GM12864 (cell line): Measurements from ENCODE around the gene TSPAN14.

Experiments
- DNase-seq: peaks from one replicate; pipeline ENCODE4 v3.0.0-alpha.2; 2011; ENCODE audit warnings: low read depth
- H3K4me3 ChIP-seq: 2 replicates; pipeline ENCODE4 v1.5.1; 2011; ENCODE audit warnings: mild to moderate bottlenecking, low read depth, low read length, control low read depth
- TF ChIP-seq, protein P1 (sequence below): IDR thresholded peaks from 2 replicates; pipeline ENCODE4 v1.5.1; 2011; ENCODE audit warnings: low read depth, mild to moderate bottlenecking, moderate library complexity, low read length, control low read depth, inconsistent platforms; ENCODE audit errors: missing control alignments

The TSPAN14 gene

DNA sequence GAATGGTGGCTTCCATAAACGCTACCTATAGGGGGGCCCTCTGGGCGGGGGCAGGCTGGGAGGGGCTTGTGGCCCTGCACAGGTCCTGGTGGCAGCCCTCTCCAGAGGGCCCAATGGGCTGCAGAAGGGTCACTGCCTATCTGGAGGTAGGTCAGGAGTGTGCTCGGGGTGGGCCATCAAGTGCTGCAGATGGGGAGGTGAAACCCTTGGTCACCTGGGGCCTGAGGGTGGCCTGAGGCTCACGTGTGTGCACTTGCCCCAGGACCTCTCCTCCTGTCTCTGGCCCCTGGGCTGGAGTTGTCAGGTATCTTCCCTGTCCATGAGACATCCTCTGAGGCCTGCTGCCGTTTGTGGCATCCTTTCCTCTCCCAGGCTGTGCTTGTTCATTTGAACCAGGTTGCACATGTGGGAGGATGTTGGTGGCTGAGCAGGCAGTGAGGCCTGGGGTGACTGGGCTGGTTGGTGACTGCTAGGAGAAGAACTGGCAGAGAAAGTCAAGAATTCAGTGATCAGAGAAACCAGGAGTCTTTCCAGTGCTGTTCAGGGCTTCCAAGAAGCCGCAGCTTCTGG lies 62.5 kb downstream of the TSPAN14 start:
- H3K4me3 ChIP-seq: no peak overlapping the region
- TF ChIP-seq, protein P1, sequence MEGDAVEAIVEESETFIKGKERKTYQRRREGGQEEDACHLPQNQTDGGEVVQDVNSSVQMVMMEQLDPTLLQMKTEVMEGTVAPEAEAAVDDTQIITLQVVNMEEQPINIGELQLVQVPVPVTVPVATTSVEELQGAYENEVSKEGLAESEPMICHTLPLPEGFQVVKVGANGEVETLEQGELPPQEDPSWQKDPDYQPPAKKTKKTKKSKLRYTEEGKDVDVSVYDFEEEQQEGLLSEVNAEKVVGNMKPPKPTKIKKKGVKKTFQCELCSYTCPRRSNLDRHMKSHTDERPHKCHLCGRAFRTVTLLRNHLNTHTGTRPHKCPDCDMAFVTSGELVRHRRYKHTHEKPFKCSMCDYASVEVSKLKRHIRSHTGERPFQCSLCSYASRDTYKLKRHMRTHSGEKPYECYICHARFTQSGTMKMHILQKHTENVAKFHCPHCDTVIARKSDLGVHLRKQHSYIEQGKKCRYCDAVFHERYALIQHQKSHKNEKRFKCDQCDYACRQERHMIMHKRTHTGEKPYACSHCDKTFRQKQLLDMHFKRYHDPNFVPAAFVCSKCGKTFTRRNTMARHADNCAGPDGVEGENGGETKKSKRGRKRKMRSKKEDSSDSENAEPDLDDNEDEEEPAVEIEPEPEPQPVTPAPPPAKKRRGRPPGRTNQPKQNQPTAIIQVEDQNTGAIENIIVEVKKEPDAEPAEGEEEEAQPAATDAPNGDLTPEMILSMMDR: no peak
- DNase-seq: no peak

DNA sequence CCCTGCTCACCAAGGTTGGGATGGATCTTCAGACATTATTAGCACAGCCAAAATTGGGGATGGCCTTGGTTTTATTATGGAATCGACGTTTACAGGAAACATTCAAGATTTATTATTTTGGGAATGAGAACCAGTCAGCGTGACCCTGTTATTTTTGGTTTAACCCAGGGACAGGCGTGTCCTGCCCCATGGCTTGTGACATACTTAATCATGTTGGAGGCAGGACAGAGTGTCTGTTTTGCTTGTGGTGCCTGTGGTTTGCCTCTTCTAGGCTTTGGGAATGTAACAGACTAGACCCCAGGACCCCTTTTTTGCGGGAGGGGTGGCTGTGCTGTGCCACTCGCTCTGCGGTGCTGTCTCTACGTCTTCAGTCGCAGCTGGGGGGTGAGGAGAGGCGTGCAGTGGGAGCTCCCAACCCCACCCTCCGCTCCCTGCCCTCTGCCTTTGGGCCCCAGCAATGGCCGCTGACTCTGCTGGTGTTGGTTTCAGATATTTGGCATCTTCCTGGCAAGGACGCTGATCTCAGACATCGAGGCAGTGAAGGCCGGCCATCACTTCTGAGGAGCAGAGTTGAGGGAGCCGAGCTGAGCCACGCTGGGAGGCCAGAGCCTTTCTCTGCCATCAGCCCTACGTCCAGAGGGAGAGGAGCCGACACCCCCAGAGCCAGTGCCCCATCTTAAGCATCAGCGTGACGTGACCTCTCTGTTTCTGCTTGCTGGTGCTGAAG lies 63.5 kb downstream of the TSPAN14 start:
- no peak overlapping the region for H3K4me3 ChIP-seq
- TF ChIP-seq, protein P1: no peak
- no peak for DNase-seq

DNA sequence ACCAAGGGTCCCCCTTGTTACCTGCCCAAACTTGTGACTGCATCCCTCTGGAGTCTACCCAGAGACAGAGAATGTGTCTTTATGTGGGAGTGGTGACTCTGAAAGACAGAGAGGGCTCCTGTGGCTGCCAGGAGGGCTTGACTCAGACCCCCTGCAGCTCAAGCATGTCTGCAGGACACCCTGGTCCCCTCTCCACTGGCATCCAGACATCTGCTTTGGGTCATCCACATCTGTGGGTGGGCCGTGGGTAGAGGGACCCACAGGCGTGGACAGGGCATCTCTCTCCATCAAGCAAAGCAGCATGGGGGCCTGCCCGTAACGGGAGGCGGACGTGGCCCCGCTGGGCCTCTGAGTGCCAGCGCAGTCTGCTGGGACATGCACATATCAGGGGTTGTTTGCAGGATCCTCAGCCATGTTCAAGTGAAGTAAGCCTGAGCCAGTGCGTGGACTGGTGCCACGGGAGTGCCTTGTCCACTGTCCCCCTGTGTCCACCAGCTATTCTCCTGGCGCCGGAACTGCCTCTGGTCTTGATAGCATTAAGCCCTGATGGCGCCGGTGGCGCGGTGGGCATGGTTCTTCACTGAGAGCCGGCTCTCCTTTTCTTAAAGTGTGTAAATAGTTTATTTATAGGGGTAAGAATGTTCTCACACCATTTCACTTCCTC lies 64.2 kb downstream of the TSPAN14 start:
- DNase-seq: no peak
- no peak overlapping the region for H3K4me3 ChIP-seq
- TF ChIP-seq, protein P1: no peak

DNA sequence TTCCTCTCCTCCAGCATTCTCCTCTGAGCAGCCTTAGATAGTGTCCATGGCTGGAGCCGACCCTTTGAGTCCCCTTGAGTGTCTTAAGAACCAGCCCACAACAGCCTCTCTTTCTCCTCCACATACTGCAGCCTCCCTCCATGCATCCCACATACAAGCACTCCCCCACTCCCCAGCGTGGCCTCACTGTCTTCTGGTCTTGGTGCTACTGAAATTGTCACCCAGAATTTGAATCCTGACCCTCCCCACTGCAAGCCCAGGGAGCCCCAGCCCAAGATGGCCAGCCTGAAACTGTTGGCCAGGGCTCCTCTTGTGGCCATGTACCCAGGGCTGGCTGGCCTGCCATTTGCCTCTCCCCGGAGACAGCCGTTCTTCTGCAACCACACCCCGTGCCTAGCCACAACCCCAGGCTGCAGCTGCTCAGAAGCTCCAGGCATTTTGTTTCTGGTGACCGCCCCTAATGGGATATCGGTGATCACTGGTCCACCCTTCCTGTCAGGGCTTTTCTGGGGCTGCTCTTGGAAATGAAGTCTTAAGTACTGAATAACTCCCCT lies 64.8 kb downstream of the TSPAN14 start:
- TF ChIP-seq, protein P1: no peak
- DNase-seq: no peak
- H3K4me3 ChIP-seq: no peak overlapping the region

DNA sequence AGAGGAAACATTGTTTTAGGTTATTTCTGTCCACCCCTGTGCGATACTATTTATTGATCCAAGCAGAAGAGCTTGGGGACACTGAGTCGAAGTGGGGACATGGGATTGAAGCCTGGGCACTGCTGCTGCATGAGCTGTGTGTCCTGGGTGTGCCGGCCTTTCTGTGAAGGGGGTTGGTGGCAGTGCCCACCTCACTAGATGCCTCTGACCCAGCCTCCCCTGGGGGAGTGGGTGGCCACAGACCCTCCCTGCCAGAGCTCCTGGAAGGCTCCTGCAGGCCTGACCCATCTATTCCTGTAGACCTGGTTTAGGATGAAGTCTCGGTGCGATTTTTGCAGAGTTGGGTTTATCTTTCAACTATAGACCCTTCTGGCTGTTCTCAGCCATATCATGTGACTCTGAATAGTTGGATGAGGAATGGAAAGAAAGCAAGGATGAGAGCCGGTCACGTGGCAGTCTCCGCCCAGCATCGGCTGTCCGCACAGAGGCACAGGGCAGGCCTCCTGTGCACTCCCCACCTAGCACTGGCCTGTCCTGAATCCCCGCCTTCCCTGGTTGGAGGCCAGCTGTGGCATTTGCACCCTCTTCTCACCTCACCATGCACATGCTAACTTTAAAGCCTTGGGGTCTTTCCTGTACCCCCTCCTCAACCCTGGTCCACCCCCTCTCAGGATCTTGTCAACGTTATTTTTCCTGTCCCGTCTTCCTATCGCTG lies 66.0 kb downstream of the TSPAN14 start:
- H3K4me3 ChIP-seq: no peak overlapping the region
- no peak for DNase-seq
- TF ChIP-seq, protein P1: no peak

DNA sequence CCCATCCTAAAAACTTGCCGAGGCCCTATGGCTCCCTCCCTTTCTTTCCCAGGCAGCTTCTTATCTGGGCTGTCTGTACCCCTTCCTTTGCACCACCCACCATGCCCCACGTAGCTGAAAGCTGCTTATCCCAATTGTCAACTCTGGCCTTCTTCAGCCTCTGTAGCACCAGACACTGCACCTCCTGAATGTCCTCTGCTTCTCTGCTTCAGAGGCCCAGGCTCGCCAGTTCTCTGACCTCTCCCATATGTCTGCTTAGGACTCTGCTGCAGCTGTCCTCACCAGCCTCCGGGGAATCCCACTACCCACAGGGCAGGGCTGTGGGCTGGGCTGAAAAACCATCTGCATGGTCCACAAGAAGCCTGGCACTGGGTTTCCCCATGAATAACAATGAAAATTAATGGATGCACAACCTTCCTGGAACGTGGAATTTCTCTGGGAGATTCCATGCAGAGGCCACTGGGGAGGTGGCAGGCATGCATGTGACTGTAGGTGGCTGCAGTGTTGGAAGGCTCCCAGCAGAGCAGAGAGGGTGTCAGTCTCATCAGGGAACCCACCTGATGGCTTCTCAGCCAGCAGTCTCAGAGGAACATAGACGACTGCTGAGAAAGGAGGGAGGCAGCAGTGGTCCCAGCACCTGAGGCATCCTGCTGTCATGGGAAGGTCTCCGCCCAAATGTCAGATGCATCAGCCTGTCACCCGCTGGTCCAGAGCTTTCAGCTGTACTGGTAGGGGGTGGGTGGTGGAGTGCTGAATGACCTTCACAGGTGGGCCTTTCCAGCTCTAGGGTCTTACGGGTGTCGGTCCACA lies 66.8 kb downstream of the TSPAN14 start:
- TF ChIP-seq, protein P1: no peak

More for the DNA sequence above, 66.8 kb downstream of the TSPAN14 start:
- DNase-seq: no peak
- H3K4me3 ChIP-seq: no peak overlapping the region
